Trophoblast cell (in vitro differentiated cells and primary cell): ENCODE measurements around the gene S100A9.

Experiments used
- DNase-seq, 2 donors: peaks; one replicate each; pipeline ENCODE4 v3.0.0-alpha.2; 2016
- H2AFZ ChIP-seq: 2 replicates; pipeline ENCODE4 v1.6.1; 2013; ENCODE audit warnings: low read length, moderate library complexity, mild to moderate bottlenecking; ENCODE audit not compliant: insufficient read depth, poor library complexity
- H2AK5ac ChIP-seq: 2 replicates; pipeline ENCODE4 v1.6.1; 2013; ENCODE audit warnings: mild to moderate bottlenecking, low read length
- H2BK120ac ChIP-seq: 2 replicates; pipeline ENCODE4 v1.6.1; 2013; ENCODE audit warnings: low read length, mild to moderate bottlenecking, moderate library complexity; ENCODE audit not compliant: insufficient read depth, poor library complexity
- H2BK12ac ChIP-seq: 2 replicates; pipeline ENCODE4 v1.6.1; 2013; ENCODE audit warnings: mild to moderate bottlenecking, low read length, moderate library complexity
- H2BK5ac ChIP-seq: 2 replicates; pipeline ENCODE4 v1.6.1; 2013; ENCODE audit warnings: low read length, low read depth, moderate library complexity, mild to moderate bottlenecking; ENCODE audit not compliant: poor library complexity
- H3K14ac ChIP-seq: 2 replicates; pipeline ENCODE4 v1.6.1; 2013; ENCODE audit warnings: mild to moderate bottlenecking, low read length
- H3K18ac ChIP-seq: 2 replicates; pipeline ENCODE4 v1.6.1; 2013; ENCODE audit warnings: mild to moderate bottlenecking, low read length
- H3K23ac ChIP-seq: 2 replicates; pipeline ENCODE4 v1.6.1; 2013; ENCODE audit warnings: low read length
- H3K27ac ChIP-seq: 2 replicates; pipeline ENCODE4 v1.5.1; 2013; ENCODE audit warnings: low read depth, mild to moderate bottlenecking, inconsistent platforms, low read length, moderate library complexity
- H3K27me3 ChIP-seq: 2 replicates; pipeline ENCODE4 v1.6.1; 2013; ENCODE audit warnings: inconsistent platforms, mild to moderate bottlenecking, low read length, moderate library complexity; ENCODE audit not compliant: insufficient read depth
- H3K36me3 ChIP-seq, 2 experiments: 1 replicate in 1 of 2; 2 replicates in 1 of 2; pipeline ENCODE4 v1.6.1; 2013; ENCODE audit warnings: low read length in 2 of 2, mild to moderate bottlenecking in 2 of 2, moderate library complexity in 1 of 2; ENCODE audit not compliant: insufficient read depth in 2 of 2, control insufficient read depth in 1 of 2
- H3K4ac ChIP-seq: 2 replicates; pipeline ENCODE4 v1.6.1; 2013; ENCODE audit warnings: low read depth, mild to moderate bottlenecking, low read length, moderate library complexity
- H3K4me1 ChIP-seq, 2 experiments: 1 replicate in 1 of 2; 2 replicates in 1 of 2; pipeline ENCODE4 v1.6.1; 2013; ENCODE audit warnings: low read length in 2 of 2, mild to moderate bottlenecking in 2 of 2, moderate library complexity in 1 of 2; ENCODE audit not compliant: insufficient read depth in 2 of 2, control insufficient read depth in 1 of 2
- H3K4me2 ChIP-seq: 2 replicates; pipeline ENCODE4 v1.6.1; 2013; ENCODE audit warnings: inconsistent platforms, mild to moderate bottlenecking, low read length, moderate library complexity
- H3K4me3 ChIP-seq: 2 replicates; pipeline ENCODE4 v1.5.1; 2013; ENCODE audit warnings: mild to moderate bottlenecking, low read depth, low read length, inconsistent platforms
- H3K79me1 ChIP-seq: one replicate; pipeline ENCODE4 v1.6.1; 2013; ENCODE audit warnings: low read length
- H3K79me2 ChIP-seq: 2 replicates; pipeline ENCODE4 v1.6.1; 2013; ENCODE audit warnings: low read length, mild to moderate bottlenecking; ENCODE audit not compliant: control insufficient read depth, insufficient read depth, poor library complexity
- H3K9ac ChIP-seq: 2 replicates; pipeline ENCODE4 v1.6.1; 2013; ENCODE audit warnings: mild to moderate bottlenecking, low read length
- H3K9me3 ChIP-seq: 2 replicates; pipeline ENCODE4 v1.6.1; 2013; ENCODE audit warnings: low read depth, mild to moderate bottlenecking, control low read depth, inconsistent platforms, low read length; ENCODE audit not compliant: insufficient read depth
- H4K12ac ChIP-seq: 2 replicates; pipeline ENCODE4 v1.6.1; 2013; ENCODE audit warnings: low read depth, mild to moderate bottlenecking, low read length, moderate library complexity
- H4K8ac ChIP-seq: 2 replicates; pipeline ENCODE4 v1.6.1; 2013; ENCODE audit warnings: low read depth, mild to moderate bottlenecking, low read length, moderate library complexity
- H4K91ac ChIP-seq: one replicate; pipeline ENCODE4 v1.6.1; 2013; ENCODE audit warnings: low read depth, mild to moderate bottlenecking, low read length, moderate library complexity
- WGBS: extraction: QIAGEN DNeasy Blood & Tissue Kit; methylation state at CpG from one replicate; pipeline ENCODE4 v1.1.7; 2013; ENCODE audit warnings: missing lambda C conversion rate; ENCODE audit not compliant: insufficient read length, insufficient coverage; ENCODE audit errors: extremely low coverage; 5-methylcytosine and 5-hydroxymethylcytosine counted together

S100A9 gene

DNA sequence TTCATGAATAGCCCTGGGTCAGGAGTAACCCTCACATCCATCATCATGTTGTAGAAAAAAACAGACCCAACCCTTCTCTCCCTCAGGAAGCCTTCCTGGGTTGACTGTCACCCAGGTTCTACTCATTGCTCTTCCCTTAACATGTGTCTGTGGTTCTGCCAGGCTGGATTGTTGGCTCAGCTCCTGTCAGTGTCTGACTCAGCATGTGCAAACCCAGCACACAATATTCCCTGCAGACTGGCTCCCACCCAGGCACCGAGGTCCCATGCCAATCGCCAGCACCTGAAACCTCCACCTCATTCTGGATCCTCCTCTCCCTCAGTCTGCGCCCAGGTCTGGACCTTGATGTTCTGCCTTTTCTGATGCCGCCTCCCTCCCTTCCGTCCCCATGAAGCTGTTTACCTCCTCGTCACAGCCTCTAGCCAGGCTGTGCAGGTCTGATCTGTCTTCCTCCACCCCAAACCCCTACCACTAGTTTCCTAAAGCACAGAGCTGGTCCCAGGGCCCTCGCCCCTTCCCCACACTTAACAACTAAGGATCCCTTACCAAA lies 37.6 kb downstream of the S100A9 start:
- no peak overlapping the region for H4K12ac ChIP-seq
- H4K8ac ChIP-seq: no peak overlapping the region
- no peak overlapping the region for H3K18ac ChIP-seq
- no peaks in the 10 kb centered on the region for H3K79me2 ChIP-seq
- no CpG with 5 or more reads among the region's 7 CpGs for WGBS
- no peaks in the 10 kb centered on the region for H3K36me3 ChIP-seq
- no peak overlapping the region for H2AFZ ChIP-seq
- peaks cover 3% of the 10 kb centered on the region for H3K9me3 ChIP-seq
- no peak overlapping the region for H3K4ac ChIP-seq
- no peak overlapping the region for H3K4me3 ChIP-seq
- no peak overlapping the region for H2AK5ac ChIP-seq
- no peak overlapping the region for H3K14ac ChIP-seq
- H3K23ac ChIP-seq: no peak overlapping the region
- no peaks in the 10 kb centered on the region for H3K4me1 ChIP-seq
- no peaks in the 10 kb centered on the region for H3K27me3 ChIP-seq
- no peak overlapping the region for H3K27ac ChIP-seq
- no peak overlapping the region for H2BK5ac ChIP-seq
- no peak overlapping the region for H4K91ac ChIP-seq
- no peak overlapping the region for H2BK120ac ChIP-seq
- no peak overlapping the region for H2BK12ac ChIP-seq
- H3K9ac ChIP-seq: no peak overlapping the region
- no peaks in the 10 kb centered on the region for H3K79me1 ChIP-seq
- no peak overlapping the region for H3K4me2 ChIP-seq
- DNase-seq: no peak

DNA sequence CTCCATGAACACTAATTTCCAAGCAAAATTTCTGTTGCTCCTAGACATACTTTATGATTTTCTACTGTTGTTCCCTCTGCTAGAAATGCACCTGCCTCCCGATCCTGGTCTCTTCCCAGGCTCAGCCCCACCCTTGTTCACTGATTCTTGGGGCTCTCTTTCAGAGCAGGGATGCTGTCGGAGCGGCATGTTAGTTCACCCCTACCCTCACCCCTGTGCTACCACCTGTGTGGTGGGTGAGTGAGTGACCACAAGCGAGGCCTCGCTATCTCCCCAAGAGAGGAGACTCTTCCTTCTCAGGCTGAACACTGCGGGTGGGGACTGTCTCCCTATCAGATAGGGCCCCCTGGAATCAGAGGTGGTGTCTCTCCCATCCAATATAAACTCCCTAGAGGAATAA lies 38.1 kb downstream of the S100A9 start:
- Histone ChIP-seq H3K4me1 (no peaks in the 10 kb centered on the region), H3K36me3 (no peaks in the 10 kb centered on the region), H4K12ac (no peak overlapping the region), H3K4me3 (no peak overlapping the region), H2AK5ac (no peak overlapping the region), H3K4me2 (no peak overlapping the region), H4K8ac (no peak overlapping the region), H2BK5ac (no peak overlapping the region), H3K23ac (no peak overlapping the region), H3K27ac (no peak overlapping the region), H3K79me2 (no peaks in the 10 kb centered on the region), H3K18ac (no peak overlapping the region), H2BK120ac (no peak overlapping the region), H3K79me1 (no peaks in the 10 kb centered on the region), H3K14ac (no peak overlapping the region), H4K91ac (no peak overlapping the region), H2AFZ (no peak overlapping the region), H3K27me3 (no peaks in the 10 kb centered on the region), H3K4ac (no peak overlapping the region), H3K9me3 (peaks cover 3% of the 10 kb centered on the region), H3K9ac (no peak overlapping the region), H2BK12ac (no peak overlapping the region)
- WGBS: no CpG with 5 or more reads among the region's 6 CpGs
- DNase-seq: no peak

DNA sequence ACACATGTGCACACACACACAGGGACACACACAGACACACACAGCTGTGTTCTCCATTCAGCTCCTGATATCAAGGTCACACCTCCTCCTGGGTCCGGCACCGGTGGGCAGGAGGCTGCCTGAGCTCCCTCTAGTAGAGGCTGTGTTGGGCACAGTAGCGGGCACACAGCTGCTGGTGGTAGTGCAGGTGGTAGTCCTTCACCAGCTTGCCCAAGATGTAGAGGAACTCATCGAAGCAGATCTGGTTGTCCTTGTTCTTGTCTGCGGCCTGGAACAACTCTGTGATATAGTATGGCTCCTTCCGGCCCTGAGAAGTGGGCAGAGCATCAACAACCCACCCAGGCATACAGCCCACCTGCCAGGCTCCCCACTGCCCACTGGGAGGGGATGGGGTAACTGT lies 38.8 kb downstream of the S100A9 start:
- H2AFZ ChIP-seq: no peak overlapping the region
- no CpG with 5 or more reads among the region's 6 CpGs for WGBS
- H3K14ac ChIP-seq: no peak overlapping the region
- no peak overlapping the region for H4K8ac ChIP-seq
- no peak overlapping the region for H2AK5ac ChIP-seq
- no peaks in the 10 kb centered on the region for H3K36me3 ChIP-seq
- no peak overlapping the region for H4K91ac ChIP-seq
- H2BK5ac ChIP-seq: no peak overlapping the region
- no peak overlapping the region for H3K27ac ChIP-seq
- no peak overlapping the region for H3K23ac ChIP-seq
- no peaks in the 10 kb centered on the region for H3K79me2 ChIP-seq
- no peak overlapping the region for H4K12ac ChIP-seq
- H3K9me3 ChIP-seq: peaks cover 3% of the 10 kb centered on the region
- H3K4me2 ChIP-seq: no peak overlapping the region
- H3K4me3 ChIP-seq: no peak overlapping the region
- no peak overlapping the region for H3K4ac ChIP-seq
- H3K27me3 ChIP-seq: no peaks in the 10 kb centered on the region
- H2BK120ac ChIP-seq: no peak overlapping the region
- no peak overlapping the region for H3K18ac ChIP-seq
- no peak overlapping the region for H2BK12ac ChIP-seq
- H3K9ac ChIP-seq: no peak overlapping the region
- H3K4me1 ChIP-seq: no peaks in the 10 kb centered on the region
- H3K79me1 ChIP-seq: no peaks in the 10 kb centered on the region
- no peak for DNase-seq

DNA sequence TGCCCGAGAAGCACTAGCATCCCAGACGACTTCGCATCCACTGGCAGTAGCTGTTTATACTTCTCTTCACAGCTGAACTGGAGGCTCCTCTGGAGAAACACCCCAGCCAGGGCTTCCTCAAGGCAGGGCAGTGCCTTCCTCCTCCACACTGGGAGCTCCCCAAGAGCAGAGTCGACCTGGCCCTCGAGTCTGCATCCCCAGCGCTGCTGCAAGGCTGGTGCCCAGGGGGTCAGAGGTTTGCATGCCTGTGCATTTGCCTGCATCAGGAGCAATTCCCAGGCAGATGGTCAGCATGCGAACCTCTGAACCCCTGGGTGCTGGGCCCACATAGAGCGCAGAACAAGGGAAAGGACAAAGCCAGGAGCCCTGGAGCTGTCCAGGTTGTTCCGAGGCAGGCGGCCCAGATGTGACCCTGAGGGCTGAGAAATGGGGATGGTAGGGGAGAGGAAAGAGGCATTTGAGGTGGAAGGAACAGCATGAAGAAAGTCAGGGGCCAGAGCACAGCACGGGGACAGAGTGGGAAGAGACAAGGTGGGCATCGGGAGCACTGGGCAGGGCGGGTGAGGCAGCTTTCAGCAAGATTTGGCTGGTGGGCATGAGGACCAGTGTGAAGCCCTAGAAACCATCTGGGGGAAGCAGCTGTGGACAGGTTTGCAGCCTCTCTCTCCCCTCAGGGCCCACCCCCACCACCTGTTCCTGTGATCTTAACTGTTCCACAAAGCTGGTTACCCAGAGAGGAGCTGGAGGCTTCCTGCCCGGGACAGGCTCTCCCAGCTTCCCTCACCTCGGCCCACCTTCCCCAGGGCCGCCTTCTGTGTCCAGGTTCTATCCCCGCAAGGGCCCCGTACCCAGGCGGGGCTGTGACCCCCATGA lies 39.6 kb downstream of the S100A9 start:
- peaks cover 3% of the 10 kb centered on the region for H3K9me3 ChIP-seq
- H2BK12ac ChIP-seq: no peak overlapping the region
- H3K18ac ChIP-seq: no peak overlapping the region
- no peak overlapping the region for H4K91ac ChIP-seq
- no peak for DNase-seq
- no peak overlapping the region for H2BK120ac ChIP-seq
- no CpG with 5 or more reads among the region's 19 CpGs for WGBS
- no peak overlapping the region for H3K14ac ChIP-seq
- no peaks in the 10 kb centered on the region for H3K36me3 ChIP-seq
- H4K12ac ChIP-seq: no peak overlapping the region
- no peak overlapping the region for H2BK5ac ChIP-seq
- no peaks in the 10 kb centered on the region for H3K27me3 ChIP-seq
- H3K4me1 ChIP-seq: no peaks in the 10 kb centered on the region
- H3K79me2 ChIP-seq: no peaks in the 10 kb centered on the region
- no peak overlapping the region for H3K27ac ChIP-seq
- H3K23ac ChIP-seq: no peak overlapping the region
- H4K8ac ChIP-seq: no peak overlapping the region
- H3K79me1 ChIP-seq: no peaks in the 10 kb centered on the region
- no peak overlapping the region for H2AFZ ChIP-seq
- H2AK5ac ChIP-seq: no peak overlapping the region
- no peak overlapping the region for H3K4ac ChIP-seq
- no peak overlapping the region for H3K4me2 ChIP-seq
- no peak overlapping the region for H3K4me3 ChIP-seq
- H3K9ac ChIP-seq: no peak overlapping the region
